Chondrocyte (in vitro differentiated cells): ENCODE results near the gene NLN. TPM values are rescaled to one million over a fixed set of nuclear protein-coding genes. Genes with fewer than 3 reads are reported as not detected.
"Not testable (repeated sequence)": the region's sequence is repeated elsewhere in the genome, so short reads cannot be mapped to it uniquely, and the experiment has no call there.

ENCODE experiments used
- DNase-seq: peaks from one replicate; pipeline ENCODE4 v3.0.0; 2021; ENCODE audit warnings: mixed read lengths, low spot score
- H3K27ac Mint-ChIP-seq: one replicate; pipeline ENCODE4 v1.8.0; 2021; ENCODE audit warnings: mild to moderate bottlenecking, moderate library complexity, mixed read lengths; ENCODE audit not compliant: unreplicated experiment
- H3K27me3 Mint-ChIP-seq: 2 replicates; pipeline ENCODE4 v1.8.0; 2021; ENCODE audit warnings: low read depth, mixed read lengths
- H3K36me3 Mint-ChIP-seq: 2 replicates; pipeline ENCODE4 v1.8.0; 2021; ENCODE audit warnings: low read depth, mixed read lengths
- H3K4me1 Mint-ChIP-seq: 2 replicates; pipeline ENCODE4 v1.8.0; 2021; ENCODE audit warnings: low read depth, mild to moderate bottlenecking, mixed read lengths
- H3K4me3 Mint-ChIP-seq: one replicate; pipeline ENCODE4 v1.8.0; 2021; ENCODE audit warnings: mild to moderate bottlenecking, moderate library complexity, mixed read lengths; ENCODE audit not compliant: unreplicated experiment
- H3K9me3 Mint-ChIP-seq: 2 replicates; pipeline ENCODE4 v1.8.0; 2021; ENCODE audit warnings: low read depth, mixed read lengths
- CTCF ChIP-seq: fragments of 200-600 bp; sonication (generic); IDR thresholded peaks from 2 replicates; pipeline ENCODE4 v1.5.0; 2021; ENCODE audit warnings: antibody characterized with exemption, mild to moderate bottlenecking, moderate library complexity
- total RNA-seq: library from RNA; stranded (reverse); gene quantifications from 3 replicates; pipeline ENCODE4 v1.2.1, GENCODE V29; 2021

The NLN gene
- total RNA-seq, 1 donor from 2014 or later = 38.6 TPM

GRCh38 chr5:65871182-65871581, 149.2 kb downstream of the NLN start:
- Mint-ChIP-seq H3K9me3 (no peaks in the 10 kb centered on the region), H3K4me3 (no peak overlapping the region), H3K27me3 (no peaks in the 10 kb centered on the region), H3K27ac (no peak overlapping the region), H3K4me1 (peaks cover 27% of the 10 kb centered on the region), H3K36me3 (no peaks in the 10 kb centered on the region)
- TF ChIP-seq CTCF = no peak
- no peak for DNase-seq

DNA sequence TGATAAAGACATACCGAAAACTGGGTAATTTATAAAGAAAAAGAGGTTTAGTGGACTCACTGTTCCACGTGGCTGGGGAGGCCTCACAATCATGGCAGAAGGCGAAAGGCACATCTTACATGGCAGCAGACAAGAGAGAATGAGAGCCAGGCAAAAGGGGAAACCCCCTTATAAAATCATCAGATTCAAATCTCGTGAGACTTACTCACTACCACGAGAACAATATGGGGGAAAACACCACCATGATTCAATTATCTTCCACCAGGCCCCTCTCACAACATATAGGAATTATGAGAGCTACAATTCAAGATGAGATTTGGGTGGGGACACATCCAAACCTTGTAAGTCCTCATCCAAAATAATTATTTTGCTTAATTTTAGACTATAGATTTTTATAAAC, 149.8 kb downstream of the NLN start:
- H3K9me3 Mint-ChIP-seq, H3K36me3 Mint-ChIP-seq, H3K4me3 Mint-ChIP-seq, DNase-seq, H3K27me3 Mint-ChIP-seq, H3K27ac Mint-ChIP-seq: not testable (repeated sequence)
- H3K4me1 Mint-ChIP-seq = peaks cover 27% of the 10 kb centered on the region

GRCh38 chr5:65873181-65873750, 151.3 kb downstream of the NLN start:
- DNase-seq = no peak
- Mint-ChIP-seq H3K27ac (no peak overlapping the region), H3K4me1 (peaks cover 17% of the 10 kb centered on the region), H3K27me3 (no peaks in the 10 kb centered on the region), H3K36me3 (no peaks in the 10 kb centered on the region), H3K9me3 (peaks cover 13% of the 10 kb centered on the region), H3K4me3 (no peak overlapping the region)
- no peak for TF ChIP-seq CTCF

DNA sequence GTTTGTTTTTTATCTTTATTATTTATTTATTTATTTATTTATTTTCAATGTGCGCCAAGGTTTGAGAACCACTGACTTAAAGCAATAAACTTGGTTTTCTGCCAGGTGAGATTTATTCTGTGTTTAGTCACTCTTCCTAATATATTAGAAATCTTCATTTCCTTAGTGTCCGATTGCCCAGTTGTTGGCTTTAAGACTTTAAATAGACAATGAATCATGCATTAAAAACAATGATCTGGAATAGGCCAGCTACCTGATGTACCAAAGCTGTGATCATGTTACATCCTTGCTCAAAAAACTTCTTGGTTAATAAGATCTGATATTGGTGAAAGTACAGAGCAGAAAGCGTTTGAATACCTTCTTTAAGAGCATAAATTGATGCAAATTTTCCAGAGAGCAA, 152.2 kb downstream of the NLN start:
- Mint-ChIP-seq H3K9me3 (peaks cover 17% of the 10 kb centered on the region), H3K4me1 (peaks cover 17% of the 10 kb centered on the region), H3K36me3 (no peaks in the 10 kb centered on the region), H3K27me3 (no peaks in the 10 kb centered on the region), H3K4me3 (no peak overlapping the region), H3K27ac (no peak overlapping the region)
- TF ChIP-seq CTCF = no peak
- DNase-seq = no peak

- Mint-ChIP-seq H3K4me3 (no peak overlapping the region), H3K4me1 (peaks cover 25% of the 10 kb centered on the region), H3K27me3 (no peaks in the 10 kb centered on the region), H3K27ac (no peak overlapping the region), H3K36me3 (no peaks in the 10 kb centered on the region), H3K9me3 (peaks cover 17% of the 10 kb centered on the region)
- no peak for TF ChIP-seq CTCF
- DNase-seq = no peak
Observed at GRCh38 chr5:65876496-65876895, 154.5 kb downstream of the NLN start.

DNA sequence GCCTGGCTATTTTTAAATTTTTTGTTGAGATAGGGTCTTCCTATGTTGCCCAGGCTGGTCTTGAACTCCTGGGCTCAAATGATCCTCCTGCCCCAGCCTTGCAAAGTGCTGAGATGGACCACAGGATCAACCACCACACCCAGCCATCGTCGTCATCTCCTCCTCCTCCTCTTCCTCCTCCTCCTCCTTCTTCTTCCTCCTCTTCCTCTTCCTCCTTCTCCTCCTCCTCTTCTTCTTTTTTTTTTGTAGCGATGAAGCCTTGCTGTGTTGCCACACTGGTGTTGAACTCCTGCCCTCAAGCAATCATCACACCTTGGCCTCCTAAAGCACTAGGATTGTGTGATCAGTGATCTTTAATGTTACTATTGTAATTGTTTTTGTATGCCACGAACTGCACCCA, 155.0 kb downstream of the NLN start:
- no peaks in the 10 kb centered on the region for H3K27me3 Mint-ChIP-seq
- no peak for DNase-seq
- no peak for TF ChIP-seq CTCF
- H3K27ac Mint-ChIP-seq = no peak overlapping the region
- no peak overlapping the region for H3K4me3 Mint-ChIP-seq
- H3K4me1 Mint-ChIP-seq = peaks cover 24% of the 10 kb centered on the region
- H3K36me3 Mint-ChIP-seq = no peaks in the 10 kb centered on the region
- peaks cover 18% of the 10 kb centered on the region for H3K9me3 Mint-ChIP-seq
